KMS-11 (cell line): ENCODE measurements around the gene RTL10.

Experiments used
- H2AFZ ChIP-seq: fragments of 200-600 bp; sonication (generic); 2 replicates; pipeline ENCODE4 v1.6.1; 2016; ENCODE audit warnings: antibody characterized with exemption, mixed run types, low read depth
- H3K27ac ChIP-seq: fragments of 200-600 bp; sonication (generic); 2 replicates; pipeline ENCODE4 v1.6.1; 2016; ENCODE audit warnings: mild to moderate bottlenecking, mixed run types
- H3K27me3 ChIP-seq: fragments of 200-600 bp; sonication (generic); 2 replicates; pipeline ENCODE4 v1.6.1; 2017; ENCODE audit warnings: mild to moderate bottlenecking, low read depth, mixed run types, moderate library complexity; ENCODE audit not compliant: insufficient read depth
- H3K36me3 ChIP-seq: fragments of 200-600 bp; sonication (generic); 2 replicates; pipeline ENCODE4 v1.6.1; 2017; ENCODE audit warnings: mild to moderate bottlenecking, mixed run types; ENCODE audit not compliant: insufficient read depth
- H3K4me1 ChIP-seq: fragments of 200-600 bp; sonication (generic); 2 replicates; pipeline ENCODE4 v1.6.1; 2016; ENCODE audit warnings: mild to moderate bottlenecking, low read depth, mixed run types; ENCODE audit not compliant: poor library complexity, severe bottlenecking
- H3K4me2 ChIP-seq: fragments of 200-600 bp; sonication (generic); 2 replicates; pipeline ENCODE4 v1.7.0; 2016; ENCODE audit warnings: mild to moderate bottlenecking, mixed run types
- H3K4me3 ChIP-seq: fragments of 200-600 bp; sonication (generic); IDR thresholded peaks from 2 replicates; pipeline ENCODE4 v1.6.1; 2017; ENCODE audit warnings: low read depth, low read length, mixed read lengths; ENCODE audit not compliant: insufficient read depth
- H3K79me2 ChIP-seq: fragments of 200-600 bp; sonication (generic); 2 replicates; pipeline ENCODE4 v1.6.1; 2016; ENCODE audit warnings: low read depth, mixed run types; ENCODE audit not compliant: insufficient read depth
- H3K9ac ChIP-seq: fragments of 200-600 bp; sonication (generic); 2 replicates; pipeline ENCODE4 v1.6.1; 2016; ENCODE audit warnings: mild to moderate bottlenecking, mixed run types
- H4K20me1 ChIP-seq: fragments of 200-600 bp; sonication (generic); 2 replicates; pipeline ENCODE4 v1.6.1; 2016; ENCODE audit warnings: mild to moderate bottlenecking, mixed run types; ENCODE audit not compliant: insufficient read depth
- TF ChIP-seq, protein P1 (sequence below): fragments of 200-600 bp; sonication (generic); conservative IDR thresholded peaks from 2 replicates; pipeline ENCODE4 v1.6.1; 2017; ENCODE audit warnings: low read depth, mild to moderate bottlenecking, antibody characterized with exemption, low read length, moderate library complexity, mixed read lengths

Gene RTL10

DNA sequence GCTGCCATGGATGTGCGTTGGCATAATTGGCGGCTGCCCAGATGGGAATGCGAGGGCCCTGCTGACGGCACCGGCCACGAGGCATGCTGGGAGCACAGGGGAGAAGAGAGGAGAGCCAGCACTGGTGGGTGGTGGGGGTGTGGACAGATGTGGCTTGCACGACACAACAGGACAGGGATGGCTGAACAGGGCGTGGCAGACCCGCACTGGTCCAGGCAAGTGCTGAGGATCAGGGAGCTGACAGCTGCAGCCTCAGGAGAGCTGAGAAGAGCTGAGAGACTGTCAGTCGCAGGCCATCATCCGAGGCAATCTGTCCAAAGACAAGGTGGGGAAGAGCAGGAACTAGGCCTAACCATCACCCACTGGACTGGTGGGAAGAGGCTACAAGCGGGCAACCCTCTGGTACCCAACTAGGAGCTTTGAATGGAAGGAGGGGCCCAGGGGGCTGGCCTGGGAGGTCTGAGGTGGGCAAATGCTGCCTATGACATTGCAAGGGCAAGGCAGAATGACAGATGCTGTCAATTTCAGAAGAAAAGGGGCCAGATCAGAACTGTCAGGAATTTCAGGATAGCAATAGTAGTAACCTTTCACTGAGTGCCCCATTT is 2.4 kb downstream of the RTL10 start:
- Histone ChIP-seq H4K20me1 (no peaks in the 10 kb centered on the region), H3K4me3 (no peak overlapping the region), H3K4me2 (peak overlapping the region; percentile 99; the same call in 1 of the 2 replicates), H3K4me1 (peaks cover 46% of the 10 kb centered on the region), H3K79me2 (peaks cover 50% of the 10 kb centered on the region), H2AFZ (no peak overlapping the region), H3K36me3 (no peaks in the 10 kb centered on the region), H3K9ac (no peak overlapping the region), H3K27me3 (no peaks in the 10 kb centered on the region), H3K27ac (no peak overlapping the region)
- TF ChIP-seq, protein P1, sequence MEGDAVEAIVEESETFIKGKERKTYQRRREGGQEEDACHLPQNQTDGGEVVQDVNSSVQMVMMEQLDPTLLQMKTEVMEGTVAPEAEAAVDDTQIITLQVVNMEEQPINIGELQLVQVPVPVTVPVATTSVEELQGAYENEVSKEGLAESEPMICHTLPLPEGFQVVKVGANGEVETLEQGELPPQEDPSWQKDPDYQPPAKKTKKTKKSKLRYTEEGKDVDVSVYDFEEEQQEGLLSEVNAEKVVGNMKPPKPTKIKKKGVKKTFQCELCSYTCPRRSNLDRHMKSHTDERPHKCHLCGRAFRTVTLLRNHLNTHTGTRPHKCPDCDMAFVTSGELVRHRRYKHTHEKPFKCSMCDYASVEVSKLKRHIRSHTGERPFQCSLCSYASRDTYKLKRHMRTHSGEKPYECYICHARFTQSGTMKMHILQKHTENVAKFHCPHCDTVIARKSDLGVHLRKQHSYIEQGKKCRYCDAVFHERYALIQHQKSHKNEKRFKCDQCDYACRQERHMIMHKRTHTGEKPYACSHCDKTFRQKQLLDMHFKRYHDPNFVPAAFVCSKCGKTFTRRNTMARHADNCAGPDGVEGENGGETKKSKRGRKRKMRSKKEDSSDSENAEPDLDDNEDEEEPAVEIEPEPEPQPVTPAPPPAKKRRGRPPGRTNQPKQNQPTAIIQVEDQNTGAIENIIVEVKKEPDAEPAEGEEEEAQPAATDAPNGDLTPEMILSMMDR, result no peak

DNA sequence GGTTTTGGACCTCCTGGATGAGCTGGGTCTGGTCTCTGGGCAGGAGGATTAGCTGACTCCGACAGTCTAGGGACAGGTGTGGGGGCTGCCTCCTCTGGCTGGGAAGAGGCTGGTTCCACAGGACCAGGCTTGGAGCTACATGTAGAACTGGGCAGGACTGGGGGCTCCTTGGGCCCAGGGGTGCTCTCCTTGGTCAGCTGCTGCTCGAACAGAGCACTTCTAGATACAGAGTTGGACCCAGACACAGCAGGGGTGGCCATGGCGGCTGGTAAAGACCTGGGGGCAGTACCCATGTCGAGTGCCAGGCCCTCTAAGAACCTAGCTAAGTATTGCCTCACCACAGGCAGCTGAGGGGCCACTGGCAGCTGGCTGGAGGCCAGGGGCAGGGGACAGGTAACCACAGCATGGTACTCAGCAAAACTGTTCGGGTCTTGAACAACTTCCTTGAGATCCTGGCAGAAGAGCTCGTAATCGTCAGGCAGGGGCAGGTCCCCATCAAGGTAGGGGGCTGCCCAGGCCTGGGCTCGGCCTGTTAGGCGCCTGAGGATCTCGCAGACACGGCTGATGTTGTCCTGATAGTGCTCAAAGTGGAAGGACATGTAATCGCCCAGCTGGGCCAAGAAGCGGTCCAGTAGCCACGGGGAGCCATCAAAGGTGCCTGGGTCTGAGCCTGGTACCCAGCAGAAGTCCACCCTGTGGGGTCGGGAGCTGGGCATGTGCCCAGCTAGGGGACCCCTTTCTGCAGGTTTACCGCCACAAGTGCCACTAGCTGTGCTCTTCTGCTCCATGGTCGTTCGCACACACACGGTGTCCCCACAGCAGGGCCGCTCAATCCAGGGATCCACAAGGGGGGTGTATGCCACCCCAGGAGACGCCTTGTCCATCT is 3.1 kb downstream of the RTL10 start:
- Histone ChIP-seq H3K79me2 (peaks cover 46% of the 10 kb centered on the region), H3K9ac (no peak overlapping the region), H3K27me3 (no peaks in the 10 kb centered on the region), H3K36me3 (no peaks in the 10 kb centered on the region), H3K4me1 (peaks cover 44% of the 10 kb centered on the region), H3K4me3 (no peak overlapping the region), H2AFZ (no peak overlapping the region), H3K4me2 (no peak overlapping the region), H4K20me1 (no peaks in the 10 kb centered on the region), H3K27ac (no peak overlapping the region)
- TF ChIP-seq, protein P1, result no peak

DNA sequence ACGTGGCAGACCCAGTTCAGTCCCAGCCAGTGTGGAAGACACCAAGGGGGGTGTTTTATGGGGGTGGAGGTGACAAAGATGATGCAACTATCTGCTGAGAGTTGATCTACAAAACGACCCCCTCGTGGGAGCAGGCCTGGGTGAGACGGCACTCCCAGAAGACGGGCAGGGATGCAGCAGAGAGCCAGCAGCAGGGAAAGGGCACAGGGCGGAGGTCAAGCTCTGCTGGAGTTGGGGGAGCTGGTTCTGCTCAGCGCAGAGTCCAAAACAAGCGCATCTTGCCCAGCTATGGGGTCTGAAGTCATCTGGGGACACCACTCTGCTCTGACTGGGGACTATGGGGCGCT is 3.9 kb downstream of the RTL10 start:
- Histone ChIP-seq H3K4me3 (no peak overlapping the region), H3K27ac (no peak overlapping the region), H3K36me3 (no peaks in the 10 kb centered on the region), H3K4me2 (no peak overlapping the region), H3K27me3 (no peaks in the 10 kb centered on the region), H3K79me2 (peaks cover 38% of the 10 kb centered on the region), H4K20me1 (no peaks in the 10 kb centered on the region), H2AFZ (no peak overlapping the region), H3K9ac (no peak overlapping the region), H3K4me1 (peaks cover 36% of the 10 kb centered on the region)
- TF ChIP-seq, protein P1, result no peak

DNA sequence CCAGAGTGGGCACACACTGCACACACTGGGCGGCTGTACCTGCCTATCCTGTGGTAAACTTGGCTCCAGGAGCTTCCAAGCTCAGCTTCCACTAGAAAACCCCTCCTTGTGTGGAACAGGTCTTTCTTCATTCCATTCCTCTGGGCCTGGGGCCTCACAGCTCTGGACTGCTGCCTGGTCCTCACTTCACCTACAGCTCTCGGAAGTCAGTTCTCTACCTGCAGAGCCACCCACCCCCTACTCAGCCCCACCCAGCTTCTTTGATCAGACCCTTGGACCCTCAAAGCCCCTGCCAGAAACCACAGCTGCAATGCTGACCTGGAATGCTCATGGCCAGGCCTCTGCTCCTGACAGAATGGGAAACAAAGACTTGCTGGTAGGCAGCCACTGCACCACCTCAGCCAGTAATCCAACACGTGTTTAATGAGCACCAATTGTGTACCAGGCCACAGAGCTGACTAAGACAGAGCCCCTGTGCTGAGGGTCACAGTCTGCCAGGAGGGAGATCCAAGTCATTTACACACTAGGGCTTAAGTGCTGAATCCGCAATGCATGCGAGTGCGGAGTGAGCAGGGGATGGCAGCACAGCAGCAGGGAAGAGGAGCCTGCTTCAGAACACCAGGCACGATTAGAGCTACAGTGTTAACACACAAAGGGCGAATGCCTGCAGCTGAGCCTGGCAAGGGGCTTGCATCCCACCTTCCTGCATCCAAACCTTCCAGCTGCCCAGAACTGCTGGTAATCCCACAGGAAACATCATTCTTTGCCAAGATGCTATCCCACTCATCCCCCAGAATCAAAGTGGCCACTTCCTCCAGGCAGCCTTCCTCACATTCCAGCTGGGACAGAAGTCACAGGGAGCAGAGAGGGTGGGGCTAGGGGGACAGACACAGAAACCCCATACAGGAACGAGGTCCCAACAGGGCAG is 4.6 kb downstream of the RTL10 start:
- Histone ChIP-seq H3K4me1 (peaks cover 36% of the 10 kb centered on the region), H4K20me1 (no peaks in the 10 kb centered on the region), H3K27me3 (no peaks in the 10 kb centered on the region), H3K36me3 (no peaks in the 10 kb centered on the region), H2AFZ (no peak overlapping the region), H3K27ac (no peak overlapping the region; the same call in 1 of the 2 replicates), H3K79me2 (peaks cover 32% of the 10 kb centered on the region), H3K4me2 (no peak overlapping the region), H3K9ac (no peak overlapping the region), H3K4me3 (no peak overlapping the region)
- TF ChIP-seq, protein P1, result no peak
